C4-2B (cell line): Measurements from ENCODE around the gene TRIP6.
"Not testable (repeated sequence)": the region's sequence is repeated elsewhere in the genome, so short reads cannot be mapped to it uniquely, and the experiment has no call there.

Experiments
- H3K27ac ChIP-seq: fragments of 450-650 bp; 2 replicates; pipeline ENCODE4 v1.5.1; 2017
- CTCF ChIP-seq: fragments of 450-650 bp; conservative IDR thresholded peaks from 2 replicates; pipeline ENCODE4 v1.5.1; 2017; ENCODE audit warnings: mild to moderate bottlenecking
- ZFX ChIP-seq: fragments of 450-650 bp; IDR thresholded peaks from 2 replicates; pipeline ENCODE4 v1.6.1; 2017

TRIP6 gene

GRCh38 chr7:100899432-100899831, 32.2 kb downstream of the TRIP6 start:
- TF ChIP-seq ZFX (no peak), CTCF (no peak)
- H3K27ac ChIP-seq: no peak overlapping the region

GRCh38 chr7:100900978-100901377, 33.8 kb downstream of the TRIP6 start:
- TF ChIP-seq ZFX (no peak), CTCF (no peak)
- no peak overlapping the region for H3K27ac ChIP-seq

GRCh38 chr7:100901921-100902332, 34.7 kb downstream of the TRIP6 start:
- no peak for TF ChIP-seq CTCF
- TF ChIP-seq ZFX: no peak
- no peak overlapping the region for H3K27ac ChIP-seq

GRCh38 chr7:100902638-100903037, 35.5 kb downstream of the TRIP6 start:
- no peak overlapping the region for H3K27ac ChIP-seq
- TF ChIP-seq ZFX (no peak), CTCF (no peak)

- TF ChIP-seq ZFX (no peak), CTCF (no peak)
- no peak overlapping the region for H3K27ac ChIP-seq
Measured at GRCh38 chr7:100908512-100908911, 41.3 kb downstream of the TRIP6 start.

- not testable (repeated sequence) for H3K27ac ChIP-seq
Measured at GRCh38 chr7:100910443-100910842, 43.3 kb downstream of the TRIP6 start.

GRCh38 chr7:100911484-100911883, 44.3 kb downstream of the TRIP6 start:
- H3K27ac ChIP-seq: no peak overlapping the region
- no peak for TF ChIP-seq ZFX
- no peak for TF ChIP-seq CTCF

GRCh38 chr7:100914208-100914878, 47.2 kb downstream of the TRIP6 start:
- no peak overlapping the region for H3K27ac ChIP-seq
- TF ChIP-seq CTCF (no peak), ZFX (no peak)
